GM19395 (cell line): ENCODE results near the gene PI16.
"Not testable (repeated sequence)": the region's sequence is repeated elsewhere in the genome, so short reads cannot be mapped to it uniquely, and the experiment has no call there.

Source experiments
- ATAC-seq: cut with Tn5 transposase; IDR thresholded peaks from one replicate; pipeline ENCODE4 v1.9.1; 2021; ENCODE audit warnings: mild to moderate bottlenecking, moderate library complexity; ENCODE audit not compliant: unreplicated experiment

Gene PI16

DNA sequence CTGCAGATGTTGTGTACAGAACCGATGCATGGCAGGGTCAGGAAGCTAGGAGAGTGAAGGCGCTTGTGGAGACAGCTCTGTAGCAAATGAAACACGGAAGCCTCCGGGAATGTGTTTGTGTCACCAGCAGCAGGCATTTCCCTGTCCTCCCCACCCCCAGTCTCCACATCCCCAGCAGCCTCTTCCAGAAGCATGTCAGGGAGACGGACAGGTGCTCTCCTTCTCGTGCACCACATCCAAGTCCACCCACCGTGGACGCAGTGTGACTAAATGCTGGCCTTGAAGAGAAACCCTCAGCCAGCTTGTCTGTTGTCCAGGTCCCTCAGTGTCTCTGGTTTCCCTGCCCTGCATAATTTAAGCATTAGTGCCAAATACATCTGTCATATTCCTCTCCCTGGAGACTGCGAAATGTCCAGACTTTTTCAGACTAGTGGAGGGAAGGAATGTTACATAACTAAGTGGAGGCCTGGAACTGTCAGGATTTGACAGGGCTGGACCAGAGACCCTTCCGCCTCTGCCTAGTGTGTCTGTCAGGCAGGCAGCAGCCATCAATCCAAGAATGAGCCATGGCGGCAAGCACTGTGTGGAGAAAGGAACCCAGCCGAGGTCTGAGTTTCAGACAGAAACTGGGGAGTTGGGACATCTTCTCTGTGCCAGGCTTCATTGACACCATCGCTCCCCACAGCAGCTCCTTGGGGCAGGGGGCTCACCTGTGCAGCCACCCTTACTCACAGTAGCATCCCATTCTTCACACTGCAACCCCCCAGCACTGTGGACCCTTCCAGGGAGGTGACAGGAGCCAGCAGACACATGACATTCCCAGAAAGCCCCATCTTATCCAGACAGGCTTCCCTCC is 26.6 kb upstream of the PI16 start:
- ATAC-seq: no peak

DNA sequence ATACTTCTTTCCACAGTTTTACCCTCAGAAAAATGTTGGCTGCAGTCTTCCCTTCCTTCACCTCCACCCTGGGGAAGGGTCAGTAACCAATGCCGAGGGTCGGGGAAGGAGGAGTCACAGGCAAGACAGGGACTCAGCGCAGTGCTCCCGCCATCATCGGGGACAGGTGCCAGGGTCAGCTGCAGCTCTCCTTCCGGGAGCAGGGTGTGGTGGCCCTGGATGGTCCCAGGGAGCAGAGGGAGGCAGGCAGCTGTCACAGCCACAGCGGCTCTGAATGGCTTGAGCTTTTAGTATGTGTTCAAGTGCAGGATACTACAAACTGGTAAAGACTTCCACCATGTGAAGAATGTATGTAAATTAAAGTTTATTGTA is 26.0 kb upstream of the PI16 start:
- ATAC-seq: no peak

DNA sequence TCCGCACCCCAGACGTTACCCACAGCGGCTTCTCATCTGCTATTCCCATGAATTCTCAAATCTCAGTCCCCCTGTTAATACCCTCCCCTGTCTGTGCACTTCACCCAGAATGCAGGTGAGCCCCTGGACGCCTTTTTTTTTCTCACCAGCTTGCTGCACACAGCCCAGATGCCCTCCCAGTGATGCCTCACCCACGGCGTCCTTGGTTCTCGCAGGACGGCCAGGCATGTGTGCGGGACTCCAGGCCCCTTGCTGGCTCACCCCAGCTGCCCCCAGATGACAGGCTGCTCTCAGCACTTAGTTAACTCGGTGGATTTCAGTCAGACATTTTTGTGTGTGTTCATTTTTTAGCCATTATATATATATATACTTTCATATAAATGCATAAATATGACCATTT is 25.4 kb upstream of the PI16 start:
- no peak for ATAC-seq

DNA sequence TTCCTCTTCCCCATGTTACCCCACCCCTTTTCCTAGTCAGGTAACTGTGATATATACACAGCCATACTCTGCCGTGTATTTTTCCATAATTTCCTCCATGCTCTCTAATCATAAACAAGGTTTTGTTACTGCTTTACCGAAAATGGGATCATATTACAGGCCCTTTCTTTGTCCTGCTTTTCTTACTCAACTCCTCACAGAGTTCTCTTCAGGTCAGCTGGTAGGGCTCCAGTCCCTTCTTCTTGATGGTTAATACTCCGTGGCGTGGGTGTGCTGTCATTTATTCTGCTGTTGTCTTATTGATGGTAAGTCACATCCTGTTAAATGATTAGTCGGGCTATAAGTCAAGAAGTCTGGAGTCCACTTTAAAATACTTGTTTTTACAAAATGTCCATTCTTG is 24.9 kb upstream of the PI16 start:
- no peak for ATAC-seq

DNA sequence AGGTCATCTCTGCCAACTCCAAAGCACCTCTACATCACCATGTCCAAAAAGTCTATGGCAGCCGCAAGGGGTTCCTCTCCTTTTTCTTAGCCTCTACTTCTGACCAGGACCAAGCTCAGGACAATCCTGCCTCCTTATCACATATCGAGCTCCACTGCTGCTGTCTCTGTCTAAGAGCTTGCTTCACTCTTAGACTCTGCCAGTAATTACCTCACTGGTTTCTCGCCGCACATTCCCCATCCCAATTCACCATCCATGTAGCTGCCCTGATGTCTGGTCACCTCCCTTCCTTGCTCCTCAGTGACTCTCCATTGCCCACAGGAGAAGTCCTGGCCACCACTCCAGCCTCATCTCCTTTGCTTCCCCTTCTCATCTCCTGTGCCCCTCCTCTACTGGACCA is 24.1 kb upstream of the PI16 start:
- ATAC-seq: no peak

DNA sequence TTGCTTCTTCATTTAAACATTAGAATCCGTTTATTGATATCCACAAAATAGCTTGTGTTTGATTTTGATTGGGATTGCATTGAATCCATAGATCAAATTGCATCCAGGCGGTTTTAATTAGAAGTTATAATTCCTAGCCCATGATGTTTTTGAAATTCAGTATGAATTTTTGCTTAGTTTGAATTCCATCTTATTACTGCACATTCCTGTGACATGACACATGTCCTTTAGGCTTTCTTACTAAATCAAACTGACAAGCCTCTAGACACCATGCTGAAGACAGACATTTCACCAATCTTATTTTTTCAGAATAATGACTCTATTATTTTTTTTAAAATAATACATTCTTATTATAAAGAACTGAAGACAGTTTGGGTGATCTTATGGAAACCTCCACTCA is 21.4 kb upstream of the PI16 start:
- ATAC-seq: no peak

DNA sequence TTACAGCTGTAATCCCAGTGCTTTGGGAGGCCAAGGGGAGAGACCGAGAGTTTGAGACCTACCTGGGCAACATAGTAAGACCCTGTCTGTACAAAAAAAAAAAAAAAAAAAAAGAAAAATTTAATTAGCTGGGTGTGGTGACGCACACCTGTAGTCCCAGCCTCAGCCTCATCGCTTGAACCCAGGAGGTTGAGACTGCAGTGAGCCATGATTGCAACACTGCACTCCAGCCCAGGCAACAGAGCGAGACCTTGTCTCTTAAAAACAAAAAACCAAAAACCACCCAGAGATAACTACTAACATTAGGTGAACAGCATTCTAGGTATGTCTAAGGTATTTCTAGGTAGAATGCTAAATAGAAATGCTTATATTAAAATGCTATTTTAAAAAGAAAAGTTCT is 21.0 kb upstream of the PI16 start:
- ATAC-seq: no peak

DNA sequence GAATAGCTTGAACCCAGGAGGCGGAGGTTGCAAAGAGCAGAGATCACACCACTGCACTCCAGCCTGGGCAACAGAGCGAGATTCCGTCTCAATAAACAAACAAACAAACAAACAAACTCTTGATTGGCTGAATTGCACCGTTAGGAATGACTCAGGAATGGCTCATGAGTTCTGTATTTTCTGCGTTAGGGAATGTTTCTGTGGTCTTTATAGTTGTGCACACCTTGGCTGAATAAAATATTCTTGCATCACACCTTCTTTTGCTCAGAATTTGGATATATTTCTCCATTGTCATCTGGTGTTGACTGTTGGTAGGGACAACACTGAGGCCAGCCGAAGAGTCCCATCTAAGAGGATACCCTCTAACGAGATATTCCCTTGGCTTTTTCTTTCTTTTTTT is 19.6 kb upstream of the PI16 start:
- no peak for ATAC-seq

DNA sequence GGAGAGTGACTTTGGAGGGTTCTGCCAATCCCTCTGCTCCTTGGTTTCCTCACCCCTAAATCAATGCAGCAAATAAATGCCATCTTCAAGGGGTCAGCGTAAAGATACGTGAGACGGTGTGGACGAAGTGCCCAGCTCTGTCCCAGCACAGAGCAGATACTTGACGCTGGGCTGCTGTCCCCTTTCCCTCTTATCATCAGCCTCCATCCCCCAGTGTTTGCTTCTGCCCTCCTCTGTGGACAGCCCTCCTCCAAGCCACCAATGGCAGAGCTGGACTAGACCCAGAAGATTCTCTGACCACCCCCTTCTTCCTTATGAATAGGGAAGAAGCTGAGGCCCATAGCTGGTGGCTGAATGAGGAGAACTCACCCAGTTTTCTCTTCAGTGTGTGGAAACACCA is 17.7 kb upstream of the PI16 start:
- no peak for ATAC-seq

DNA sequence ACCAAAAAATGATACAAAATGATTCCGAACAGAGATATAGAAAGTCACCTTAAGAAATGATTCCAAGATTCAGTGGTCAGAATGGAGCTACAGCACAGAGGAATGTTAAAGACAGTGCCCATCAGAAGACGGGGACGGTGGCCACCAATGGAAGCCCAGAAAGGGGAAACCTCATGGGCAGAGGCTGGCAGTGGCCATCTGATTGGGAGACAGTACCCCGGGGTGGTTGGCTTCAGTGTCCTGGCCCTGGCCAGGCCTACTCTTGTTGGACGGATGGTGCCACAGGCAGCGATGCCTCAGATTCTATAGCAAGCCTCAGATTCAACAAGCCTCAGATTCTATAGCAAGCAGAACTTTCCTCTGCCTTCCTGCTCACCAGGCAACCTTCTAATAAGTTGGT is 16.6 kb upstream of the PI16 start:
- no peak for ATAC-seq

DNA sequence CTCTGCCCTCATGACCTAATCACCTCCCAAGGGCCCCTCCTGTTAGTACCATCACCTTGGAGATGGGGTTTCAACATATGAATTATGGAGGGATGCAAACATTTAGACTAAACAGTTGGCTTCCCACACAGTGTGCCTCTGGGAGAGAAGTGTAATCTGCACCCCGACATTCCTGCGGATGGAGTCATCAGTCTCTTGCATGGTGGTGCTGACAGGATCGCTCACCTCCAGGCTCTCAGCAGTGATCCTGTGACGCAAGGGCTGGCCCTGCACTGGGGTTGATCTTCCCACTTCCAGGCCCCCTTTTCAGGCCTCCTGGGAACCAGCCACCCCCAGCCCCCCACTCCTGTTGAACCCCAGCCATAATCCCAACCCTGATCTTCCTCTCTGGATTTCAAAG is 16.0 kb upstream of the PI16 start:
- no peak for ATAC-seq

DNA sequence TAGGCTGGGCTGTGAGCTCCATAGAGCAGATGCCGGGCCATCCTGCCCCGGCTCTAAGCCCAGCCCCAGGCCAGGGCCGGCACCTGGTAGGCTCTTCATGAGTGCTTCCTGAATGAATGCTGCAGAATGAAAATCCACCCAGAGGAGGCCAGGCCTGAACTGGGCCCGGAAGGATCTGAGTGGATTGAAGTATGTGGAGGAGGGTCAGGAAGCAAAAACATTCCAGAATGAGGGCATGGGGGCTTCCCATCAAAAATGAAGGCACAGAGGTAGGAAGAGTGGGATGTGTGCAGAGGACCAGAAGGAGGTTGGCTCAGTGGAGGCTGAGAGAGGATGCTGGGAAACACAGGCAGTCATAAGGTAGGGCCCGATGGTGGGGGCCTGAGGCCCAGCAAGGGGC is 15.5 kb upstream of the PI16 start:
- not testable (repeated sequence) for ATAC-seq

DNA sequence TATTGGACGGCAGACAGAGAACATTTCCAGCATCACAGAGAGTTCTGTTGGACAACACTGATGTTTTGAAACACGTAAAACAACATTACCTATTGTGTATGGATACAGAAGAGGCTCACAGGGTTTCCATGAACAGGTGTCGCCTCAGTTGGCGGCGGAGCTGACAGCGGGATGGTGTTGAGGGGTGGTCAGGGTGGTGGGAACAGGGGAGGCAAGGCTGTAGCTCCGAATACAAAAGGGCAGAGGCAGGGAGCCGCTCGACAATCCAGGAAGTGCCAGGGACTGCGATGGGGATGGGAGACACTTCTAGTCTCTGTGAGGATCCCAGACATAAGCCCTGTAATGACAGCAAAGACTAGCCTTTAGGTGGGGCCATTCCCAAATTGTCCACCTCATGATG is 14.5 kb upstream of the PI16 start:
- ATAC-seq: no peak

DNA sequence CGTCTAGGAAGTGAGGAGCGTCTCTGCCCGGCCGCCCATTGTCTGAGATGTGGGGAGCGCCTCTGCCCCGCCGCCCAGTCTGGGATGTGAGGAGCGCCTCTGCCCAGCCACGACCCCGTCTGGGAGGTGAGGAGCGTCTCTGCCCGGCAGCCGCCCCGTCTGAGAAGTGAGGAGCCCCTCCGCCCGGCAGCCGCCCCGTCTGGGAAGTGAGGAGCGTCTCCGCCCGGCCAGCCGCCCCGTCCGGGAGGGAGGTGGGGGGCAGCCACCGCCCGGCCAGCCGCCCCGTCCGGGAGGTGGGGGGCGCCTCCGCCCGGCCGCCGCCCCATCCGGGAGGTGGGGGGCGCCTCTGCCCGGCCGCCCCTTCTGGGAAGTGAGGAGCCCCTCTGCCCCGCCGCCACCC is 13.0 kb upstream of the PI16 start:
- not testable (repeated sequence) for ATAC-seq

DNA sequence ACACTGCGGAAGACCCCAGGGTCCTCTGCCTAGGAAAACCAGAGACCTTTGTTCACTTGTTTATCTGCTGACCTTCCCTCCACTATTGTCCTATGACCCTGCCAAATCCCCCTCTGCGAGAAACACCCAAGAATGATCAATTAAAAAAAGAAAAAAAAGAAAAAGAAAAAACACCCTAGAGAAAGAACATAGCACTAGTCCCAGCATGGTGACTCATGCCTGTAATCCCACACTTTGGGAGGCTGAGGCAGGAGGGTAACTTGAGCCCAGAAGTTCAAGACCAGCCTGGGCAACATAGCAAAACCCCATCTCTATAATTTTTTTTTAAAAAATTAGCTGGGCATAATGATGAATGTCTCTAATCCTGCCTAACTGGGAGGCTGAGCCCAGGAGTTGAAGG is 12.2 kb upstream of the PI16 start:
- not testable (repeated sequence) for ATAC-seq

DNA sequence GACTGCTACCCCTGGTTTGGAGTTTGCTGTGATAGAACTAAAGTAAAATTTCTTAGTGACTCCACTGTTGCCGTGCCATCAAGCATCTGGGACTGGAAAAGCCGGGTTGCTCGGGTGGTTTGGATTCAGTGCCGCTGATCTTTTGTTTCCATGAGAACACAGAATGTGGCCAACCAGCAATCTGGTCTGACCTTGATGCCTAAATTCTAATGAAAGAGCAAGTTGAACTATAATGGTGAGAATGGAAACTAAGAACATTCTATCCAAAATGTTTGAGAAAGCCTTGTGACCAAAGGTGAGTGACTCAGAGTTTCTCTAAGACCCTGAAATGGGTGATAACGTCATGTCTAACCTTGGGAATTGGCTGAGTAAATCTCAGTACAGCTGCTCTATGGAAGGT is 9.9 kb upstream of the PI16 start:
- ATAC-seq: no peak

DNA sequence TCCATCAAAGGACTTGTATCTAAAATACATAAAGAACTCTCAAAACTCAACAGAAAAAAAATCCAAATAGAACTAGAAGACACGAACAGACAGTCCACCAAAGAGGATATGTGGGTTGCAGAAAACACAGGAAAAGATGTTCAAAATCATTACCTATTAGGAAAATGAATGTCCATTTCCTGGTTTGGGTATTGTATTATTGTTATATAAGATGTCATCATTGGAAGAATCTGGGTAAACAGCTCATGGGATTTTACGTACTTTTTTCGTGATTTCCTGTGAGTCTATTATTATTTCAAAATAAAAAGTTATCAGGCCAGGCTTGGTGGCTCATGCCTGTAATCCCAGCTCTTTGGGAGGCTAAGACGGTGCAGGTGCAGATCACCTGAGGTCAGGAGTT is 9.2 kb upstream of the PI16 start:
- no peak for ATAC-seq

DNA sequence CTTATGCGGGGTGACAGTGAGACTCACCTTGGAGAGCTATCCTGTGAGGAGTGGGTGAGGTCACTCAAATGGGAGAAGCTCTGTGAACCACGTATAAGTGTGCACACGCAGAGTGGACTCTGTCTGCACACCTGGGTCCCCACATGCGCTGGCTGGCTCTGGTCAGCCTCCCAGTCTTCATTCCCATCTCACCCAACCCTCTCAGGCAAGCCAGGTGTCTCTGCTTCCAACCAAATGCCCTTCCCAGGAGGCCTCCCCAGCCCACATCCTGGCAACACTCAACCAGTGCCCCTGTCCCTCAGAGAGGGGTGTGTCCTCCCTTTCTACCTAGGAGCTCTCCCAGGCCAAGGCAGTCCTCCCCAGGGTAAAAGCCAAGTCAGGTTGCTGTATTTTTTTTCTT is 8.0 kb upstream of the PI16 start:
- ATAC-seq: no peak

DNA sequence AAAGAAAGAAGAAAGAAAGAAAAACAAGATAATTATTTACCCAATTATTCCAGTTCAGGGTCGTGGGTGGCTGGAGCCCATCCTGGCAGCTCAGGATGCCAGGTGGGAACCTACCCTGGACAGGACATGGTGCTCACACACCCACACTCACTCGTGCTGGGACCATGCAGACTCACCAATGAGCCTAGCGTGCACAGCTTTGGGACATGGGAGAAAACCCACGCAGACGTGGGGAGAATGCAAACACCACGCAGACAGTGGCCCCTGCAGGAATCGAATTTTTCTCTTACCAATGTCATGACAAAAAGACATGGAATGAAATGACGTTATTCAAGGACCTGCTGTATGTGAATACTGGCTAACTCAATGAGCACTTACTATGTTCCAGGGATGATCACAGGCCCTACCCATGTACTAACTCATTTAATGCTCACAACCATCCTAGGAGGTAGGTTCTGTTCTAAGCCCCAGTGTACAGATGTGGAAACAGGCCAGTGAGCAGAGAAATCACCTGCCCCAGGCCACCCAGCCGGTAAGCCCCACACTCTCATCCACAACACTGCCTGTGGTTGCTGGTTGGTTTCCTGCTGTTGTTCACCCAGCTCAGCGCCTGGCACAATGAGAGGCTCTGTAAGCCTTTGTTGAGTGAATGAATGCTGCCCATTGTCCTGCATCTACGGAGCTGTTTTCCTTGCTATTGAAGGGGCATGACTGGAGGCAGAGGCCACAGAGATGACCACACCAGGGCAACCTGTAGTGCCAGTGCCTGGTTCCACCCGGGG is 6.8 kb upstream of the PI16 start:
- no peak for ATAC-seq

DNA sequence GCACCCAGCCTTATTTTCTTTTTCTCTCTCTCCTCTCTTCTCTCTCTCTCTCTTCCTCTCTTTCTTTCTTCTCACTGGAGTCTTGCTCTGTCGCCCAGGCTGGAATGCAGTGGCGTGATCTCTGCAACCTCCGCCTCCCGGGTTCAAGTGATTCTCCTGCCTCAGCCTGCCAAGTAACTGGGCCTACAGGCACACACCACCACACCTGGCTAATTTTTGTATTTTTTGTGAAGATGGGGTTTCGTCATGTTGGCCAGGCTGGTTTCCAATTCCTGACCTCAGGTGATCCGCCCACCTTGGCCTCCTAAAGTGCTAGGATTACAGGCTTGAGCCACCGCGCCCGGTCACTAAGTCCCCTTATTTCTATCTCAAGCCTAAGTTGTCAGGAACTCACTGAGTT is 5.5 kb upstream of the PI16 start:
- ATAC-seq: not testable (repeated sequence)

DNA sequence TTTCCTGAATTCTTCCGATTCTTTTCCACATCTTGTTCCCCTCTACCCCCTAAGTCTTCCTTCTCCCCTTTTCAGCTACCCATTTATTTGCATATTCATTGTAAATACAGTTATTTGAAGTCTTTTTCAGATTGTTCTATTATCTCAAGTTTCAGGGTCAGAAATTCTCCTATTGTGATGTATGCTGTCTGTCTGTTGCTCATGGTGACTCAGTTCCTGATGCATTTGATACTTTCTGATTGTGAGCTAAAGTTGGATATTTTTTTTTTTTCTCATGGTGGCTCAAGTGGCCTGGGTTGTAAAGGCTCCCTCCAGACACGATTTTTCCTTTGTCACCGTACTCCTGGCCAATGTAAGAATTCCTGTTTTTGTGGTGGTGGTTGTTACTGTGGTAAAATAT is 4.9 kb upstream of the PI16 start:
- ATAC-seq: no peak

DNA sequence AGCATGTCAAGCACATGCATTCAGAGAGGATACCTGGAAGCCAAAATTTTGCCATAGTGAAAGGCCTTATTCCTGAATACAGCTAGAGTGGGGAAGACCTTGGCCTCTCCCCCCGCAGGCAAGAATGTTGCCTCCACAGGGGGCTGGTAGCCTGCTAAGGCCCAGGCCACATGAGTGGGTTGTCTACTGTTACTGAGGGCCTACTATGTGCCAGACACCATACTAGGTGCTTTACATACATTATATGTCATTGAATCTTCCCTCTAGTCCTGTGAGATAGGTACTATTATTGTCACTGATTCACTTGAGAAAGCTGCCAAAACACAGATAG is 642 bp upstream of the PI16 start:
- no peak for ATAC-seq

DNA sequence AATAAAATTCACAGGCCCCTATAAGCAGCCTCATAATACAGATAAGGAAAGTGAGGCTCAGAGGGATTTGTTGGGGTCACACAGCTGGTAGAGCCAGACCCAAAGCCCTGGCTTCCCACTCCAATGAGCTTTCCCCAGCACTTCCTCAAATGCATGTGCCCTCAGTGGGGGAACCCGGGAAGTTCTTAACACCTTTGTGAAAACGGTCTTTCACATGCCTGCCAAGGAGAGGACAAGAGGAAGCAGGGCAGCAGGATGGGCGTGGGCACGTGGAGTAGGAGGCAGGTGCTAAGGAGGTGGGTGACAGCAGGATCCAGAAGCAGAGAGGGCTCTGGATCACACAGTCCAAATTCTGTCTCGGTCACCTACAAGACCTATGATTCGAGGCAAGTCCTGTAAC is 598 bp downstream of the PI16 start:
- no peak for ATAC-seq
